ENCODE results near the gene TRPM1.

GRCh38 chr15:31100738-31101137, 787 bp downstream of the TRPM1 start:
- TF ChIP-seq POLR2AphosphoS5 (IDR thresholded peaks at IDR 0.05) (no peak), CTCF (IDR thresholded peaks at IDR 0.05) (no peak), POLR2A (IDR thresholded peaks at IDR 0.05) (no peak), EP300 (IDR thresholded peaks at IDR 0.05) (no peak)

Data from gastroesophageal sphincter (tissue), 3 donors.